GM12878 (cell line): ENCODE data around the gene SLC7A5.

Experiments used
- ESRRA ChIP-seq: IDR thresholded peaks from 2 replicates; pipeline ENCODE4 v1.6.1; 2012; ENCODE audit warnings: mild to moderate bottlenecking, low read length, improper control_type of control experiment
- KAT2A ChIP-seq: conservative IDR thresholded peaks from 2 replicates; pipeline ENCODE4 v1.6.1; 2011; ENCODE audit warnings: low read depth, low read length; ENCODE audit not compliant: control insufficient read depth
- SPI1 ChIP-seq: IDR thresholded peaks from 2 replicates; pipeline ENCODE4 v1.6.1; 2011; ENCODE audit warnings: low read depth, mild to moderate bottlenecking, low read length, moderate library complexity, borderline replicate concordance; ENCODE audit not compliant: insufficient read depth
- SREBF2 ChIP-seq: IDR thresholded peaks from 2 replicates; pipeline ENCODE4 v1.6.1; 2012; ENCODE audit warnings: mild to moderate bottlenecking, low read length
- SUZ12 ChIP-seq: fragments of 200-600 bp; sonication (generic); IDR thresholded peaks from one replicate; pipeline ENCODE4 v1.6.1; 2018; ENCODE audit warnings: antibody characterized with exemption, mild to moderate bottlenecking; ENCODE audit not compliant: unreplicated experiment
- ZBED1 ChIP-seq: IDR thresholded peaks from 2 replicates; pipeline ENCODE4 v1.6.1; 2016; ENCODE audit warnings: borderline replicate concordance
- TF ChIP-seq, protein P1 (sequence below), 3 experiments: IDR thresholded peaks in 2 of 3; conservative IDR thresholded peaks in 1 of 3; 2 replicates each; pipeline ENCODE4 v1.5.1; 2011; ENCODE audit warnings: low read depth in 3 of 3, low read length in 3 of 3, mild to moderate bottlenecking in 3 of 3, control low read depth in 2 of 3, moderate library complexity in 2 of 3, inconsistent platforms in 1 of 3, mixed read lengths in 1 of 3; ENCODE audit not compliant: control insufficient read depth in 2 of 3, insufficient read depth in 1 of 3; ENCODE audit errors: extremely low read depth in 1 of 3
- TF ChIP-seq, protein P2 (sequence below): fragments of 450-650 bp; IDR thresholded peaks from 2 replicates; pipeline ENCODE4 v1.6.1; 2018; ENCODE audit warnings: borderline replicate concordance, mild to moderate bottlenecking; ENCODE audit not compliant: partially characterized antibody

DNA sequence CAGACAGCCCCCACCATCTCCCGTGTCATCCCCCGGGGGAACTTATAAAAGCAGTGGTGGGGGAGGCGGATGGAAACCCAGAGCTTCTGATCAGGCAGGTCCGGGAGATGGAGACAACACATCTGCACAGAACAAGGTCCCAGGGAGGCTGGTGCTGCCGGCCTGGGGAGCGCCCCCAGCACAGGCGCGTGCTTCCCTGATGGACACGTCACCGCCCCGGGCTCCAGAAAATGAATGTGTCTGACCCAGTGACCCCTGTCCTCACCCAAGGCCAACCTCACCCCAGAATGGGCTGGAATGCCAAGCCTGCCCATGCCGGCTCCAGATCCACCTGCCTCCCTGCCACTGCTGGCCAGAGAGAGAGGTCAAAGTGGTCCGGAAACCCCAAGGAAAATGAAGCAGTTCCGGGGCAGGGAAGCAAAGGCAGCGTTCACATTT lies 12.5 kb downstream of the SLC7A5 start:
- TF ChIP-seq, protein P1, sequence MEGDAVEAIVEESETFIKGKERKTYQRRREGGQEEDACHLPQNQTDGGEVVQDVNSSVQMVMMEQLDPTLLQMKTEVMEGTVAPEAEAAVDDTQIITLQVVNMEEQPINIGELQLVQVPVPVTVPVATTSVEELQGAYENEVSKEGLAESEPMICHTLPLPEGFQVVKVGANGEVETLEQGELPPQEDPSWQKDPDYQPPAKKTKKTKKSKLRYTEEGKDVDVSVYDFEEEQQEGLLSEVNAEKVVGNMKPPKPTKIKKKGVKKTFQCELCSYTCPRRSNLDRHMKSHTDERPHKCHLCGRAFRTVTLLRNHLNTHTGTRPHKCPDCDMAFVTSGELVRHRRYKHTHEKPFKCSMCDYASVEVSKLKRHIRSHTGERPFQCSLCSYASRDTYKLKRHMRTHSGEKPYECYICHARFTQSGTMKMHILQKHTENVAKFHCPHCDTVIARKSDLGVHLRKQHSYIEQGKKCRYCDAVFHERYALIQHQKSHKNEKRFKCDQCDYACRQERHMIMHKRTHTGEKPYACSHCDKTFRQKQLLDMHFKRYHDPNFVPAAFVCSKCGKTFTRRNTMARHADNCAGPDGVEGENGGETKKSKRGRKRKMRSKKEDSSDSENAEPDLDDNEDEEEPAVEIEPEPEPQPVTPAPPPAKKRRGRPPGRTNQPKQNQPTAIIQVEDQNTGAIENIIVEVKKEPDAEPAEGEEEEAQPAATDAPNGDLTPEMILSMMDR (IDR thresholded peaks at IDR 0.05 in 2 of 3, conservative IDR thresholded peaks at IDR 0.05 in 1 of 3; ENCODE audit: control insufficient read depth in 2 of 3, extremely low read depth in 1 of 3, insufficient read depth in 1 of 3, low read depth in 3 of 3, low read length in 3 of 3) = no peak
- TF ChIP-seq SREBF2 (no peak), ZBED1 (no peak), SPI1 (no peak), SUZ12 (no peak), ESRRA (no peak), KAT2A (no peak)
- TF ChIP-seq, protein P2, sequence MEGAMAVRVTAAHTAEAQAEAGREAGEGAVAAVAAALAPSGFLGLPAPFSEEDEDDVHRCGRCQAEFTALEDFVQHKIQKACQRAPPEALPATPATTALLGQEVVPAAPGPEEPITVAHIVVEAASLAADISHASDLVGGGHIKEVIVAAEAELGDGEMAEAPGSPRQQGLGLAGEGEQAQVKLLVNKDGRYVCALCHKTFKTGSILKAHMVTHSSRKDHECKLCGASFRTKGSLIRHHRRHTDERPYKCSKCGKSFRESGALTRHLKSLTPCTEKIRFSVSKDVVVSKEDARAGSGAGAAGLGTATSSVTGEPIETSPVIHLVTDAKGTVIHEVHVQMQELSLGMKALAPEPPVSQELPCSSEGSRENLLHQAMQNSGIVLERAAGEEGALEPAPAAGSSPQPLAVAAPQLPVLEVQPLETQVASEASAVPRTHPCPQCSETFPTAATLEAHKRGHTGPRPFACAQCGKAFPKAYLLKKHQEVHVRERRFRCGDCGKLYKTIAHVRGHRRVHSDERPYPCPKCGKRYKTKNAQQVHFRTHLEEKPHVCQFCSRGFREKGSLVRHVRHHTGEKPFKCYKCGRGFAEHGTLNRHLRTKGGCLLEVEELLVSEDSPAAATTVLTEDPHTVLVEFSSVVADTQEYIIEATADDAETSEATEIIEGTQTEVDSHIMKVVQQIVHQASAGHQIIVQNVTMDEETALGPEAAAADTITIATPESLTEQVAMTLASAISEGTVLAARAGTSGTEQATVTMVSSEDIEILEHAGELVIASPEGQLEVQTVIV = no peak
